Left renal cortex interstitium (tissue), 4 donors: ENCODE results near the gene LRRK1. TPM values are rescaled to one million over a fixed set of nuclear protein-coding genes. Genes with fewer than 3 reads are reported as not detected.

Source experiments
- DNase-seq, 4 donors: peaks; one replicate each; pipeline ENCODE4 v3.0.0-alpha.2; 2013; ENCODE audit warnings: low read depth in 4 of 4, low spot score in 2 of 4, missing footprints in 1 of 4
- polyA plus RNA-seq, 4 donors: library from polyadenylated mRNA; unstranded; fragments of 120-200 nt; gene quantifications; one replicate each; pipeline ENCODE4 v1.2.1, GENCODE V29; 2013; ENCODE audit not compliant: insufficient read length in 4 of 4

The LRRK1 gene, protein sequence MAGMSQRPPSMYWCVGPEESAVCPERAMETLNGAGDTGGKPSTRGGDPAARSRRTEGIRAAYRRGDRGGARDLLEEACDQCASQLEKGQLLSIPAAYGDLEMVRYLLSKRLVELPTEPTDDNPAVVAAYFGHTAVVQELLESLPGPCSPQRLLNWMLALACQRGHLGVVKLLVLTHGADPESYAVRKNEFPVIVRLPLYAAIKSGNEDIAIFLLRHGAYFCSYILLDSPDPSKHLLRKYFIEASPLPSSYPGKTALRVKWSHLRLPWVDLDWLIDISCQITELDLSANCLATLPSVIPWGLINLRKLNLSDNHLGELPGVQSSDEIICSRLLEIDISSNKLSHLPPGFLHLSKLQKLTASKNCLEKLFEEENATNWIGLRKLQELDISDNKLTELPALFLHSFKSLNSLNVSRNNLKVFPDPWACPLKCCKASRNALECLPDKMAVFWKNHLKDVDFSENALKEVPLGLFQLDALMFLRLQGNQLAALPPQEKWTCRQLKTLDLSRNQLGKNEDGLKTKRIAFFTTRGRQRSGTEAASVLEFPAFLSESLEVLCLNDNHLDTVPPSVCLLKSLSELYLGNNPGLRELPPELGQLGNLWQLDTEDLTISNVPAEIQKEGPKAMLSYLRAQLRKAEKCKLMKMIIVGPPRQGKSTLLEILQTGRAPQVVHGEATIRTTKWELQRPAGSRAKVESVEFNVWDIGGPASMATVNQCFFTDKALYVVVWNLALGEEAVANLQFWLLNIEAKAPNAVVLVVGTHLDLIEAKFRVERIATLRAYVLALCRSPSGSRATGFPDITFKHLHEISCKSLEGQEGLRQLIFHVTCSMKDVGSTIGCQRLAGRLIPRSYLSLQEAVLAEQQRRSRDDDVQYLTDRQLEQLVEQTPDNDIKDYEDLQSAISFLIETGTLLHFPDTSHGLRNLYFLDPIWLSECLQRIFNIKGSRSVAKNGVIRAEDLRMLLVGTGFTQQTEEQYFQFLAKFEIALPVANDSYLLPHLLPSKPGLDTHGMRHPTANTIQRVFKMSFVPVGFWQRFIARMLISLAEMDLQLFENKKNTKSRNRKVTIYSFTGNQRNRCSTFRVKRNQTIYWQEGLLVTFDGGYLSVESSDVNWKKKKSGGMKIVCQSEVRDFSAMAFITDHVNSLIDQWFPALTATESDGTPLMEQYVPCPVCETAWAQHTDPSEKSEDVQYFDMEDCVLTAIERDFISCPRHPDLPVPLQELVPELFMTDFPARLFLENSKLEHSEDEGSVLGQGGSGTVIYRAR (N-terminal part only)
- polyA plus RNA-seq: 1 to 10 TPM; 2.9 to 6.2 (median 3.8) TPM

DNA sequence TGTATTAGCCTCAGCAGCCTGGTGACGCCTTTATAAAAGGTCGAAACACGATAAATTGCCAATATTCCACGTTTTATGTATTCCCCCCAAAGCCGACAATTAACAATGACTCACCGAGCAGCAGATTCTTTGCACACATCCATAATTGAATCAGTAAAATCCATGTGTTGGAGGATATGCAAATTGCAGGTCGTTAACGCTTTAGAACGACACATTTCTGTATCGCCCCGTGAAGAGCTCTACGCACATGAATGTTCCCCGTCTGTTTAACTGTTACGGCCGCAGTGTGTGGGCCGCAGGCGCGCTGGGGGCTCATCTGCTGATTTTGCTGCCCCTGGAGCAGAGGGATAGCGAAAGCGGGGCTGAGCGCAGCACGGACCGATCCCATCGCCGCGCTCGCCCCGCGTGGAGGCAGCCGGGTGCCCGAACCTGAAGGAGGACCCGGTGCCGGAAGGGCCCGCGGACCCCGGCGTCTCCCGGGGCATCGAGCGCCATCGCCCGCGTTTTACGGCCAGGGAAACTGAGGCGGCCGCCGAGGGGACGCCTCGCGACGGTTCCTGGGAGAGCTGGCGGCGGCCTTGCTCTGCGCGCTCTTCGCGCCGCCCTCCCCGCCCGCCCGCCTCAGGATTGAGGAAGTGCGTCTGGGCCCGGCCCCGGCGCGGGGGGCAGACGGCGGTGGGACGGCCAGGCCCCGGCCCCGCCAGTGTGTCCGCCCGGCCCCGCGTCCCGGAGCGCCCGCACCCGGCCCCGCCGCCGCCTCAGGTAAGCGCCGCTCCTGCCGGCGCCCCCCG is at the start of gene LRRK1:
LRRK1 (plus strand) TSS at position 668 of the 791 bp plus-strand sequence. CDS start 5,276 bp downstream, outside the sequence.
- DNase-seq: no peak

DNA sequence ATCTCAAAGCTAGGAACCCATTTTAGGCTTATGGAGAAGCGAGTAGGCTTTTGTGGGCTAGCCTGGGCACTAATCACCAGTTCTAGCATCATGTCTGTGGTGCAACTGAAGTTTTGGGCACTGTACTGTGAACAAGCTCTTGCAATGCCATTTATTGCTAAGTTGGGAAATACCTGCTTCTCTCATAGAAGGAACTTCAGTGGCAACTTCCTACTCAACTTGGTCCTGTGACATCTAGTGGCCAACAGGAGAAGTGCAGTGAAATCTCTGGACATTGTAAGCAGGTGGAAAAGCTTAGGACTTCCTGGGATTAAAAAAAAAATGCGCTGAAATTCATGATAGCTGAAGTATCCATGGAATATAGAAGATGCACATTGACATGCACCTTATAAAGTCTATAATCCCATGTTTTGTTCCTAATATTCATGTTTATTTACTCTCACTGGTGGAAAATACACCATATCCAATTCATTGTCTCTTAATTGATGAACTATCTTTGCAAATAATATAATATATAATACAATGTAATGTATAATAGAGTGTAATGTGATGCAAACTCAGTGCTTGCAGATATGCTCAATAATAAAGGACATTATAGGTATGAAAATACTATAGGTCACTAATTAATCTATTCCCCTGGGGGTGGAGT is 46.0 kb upstream of the LRRK1 start:
- DNase-seq: peak in 1 of 4 donors; percentile 76

DNA sequence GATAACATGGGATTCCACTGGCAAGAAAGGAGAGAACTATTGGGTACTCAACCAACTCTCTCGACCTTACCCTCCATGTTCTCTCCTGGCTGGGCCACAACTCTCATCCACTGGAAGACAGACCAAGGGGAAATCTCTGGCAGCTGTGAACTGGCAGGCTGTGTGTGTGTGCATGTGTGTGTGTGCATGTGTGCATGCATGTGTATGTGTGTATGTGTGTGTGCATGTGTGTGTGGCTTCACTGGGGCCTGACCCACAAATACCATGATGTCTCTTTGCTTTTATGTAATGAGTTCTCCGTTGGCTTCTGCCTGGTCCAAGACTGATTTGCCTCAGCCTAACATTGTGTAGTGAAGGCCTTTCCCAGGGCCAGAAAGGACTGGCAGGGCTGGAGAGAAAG is 43.7 kb upstream of the LRRK1 start:
- DNase-seq: no peak

DNA sequence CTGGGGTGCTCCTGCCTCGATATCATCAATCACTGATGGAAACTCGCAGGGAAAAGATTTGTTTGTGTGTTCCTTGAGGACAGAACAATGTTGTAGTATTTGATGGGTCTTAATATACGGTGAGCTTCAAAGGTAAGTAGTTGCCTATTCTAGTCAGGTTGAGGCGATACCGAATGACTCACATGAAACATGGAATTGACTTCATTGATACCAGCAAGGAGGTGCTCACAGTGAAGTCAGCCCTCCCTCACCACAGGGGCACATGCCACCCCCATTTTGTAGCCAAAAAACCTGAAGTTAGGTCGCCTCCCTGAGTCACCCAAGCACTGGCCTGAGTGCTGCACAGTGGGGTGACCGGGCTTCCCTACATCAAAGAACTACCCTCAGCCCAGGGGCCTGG is 43.2 kb upstream of the LRRK1 start:
- DNase-seq: no peak

DNA sequence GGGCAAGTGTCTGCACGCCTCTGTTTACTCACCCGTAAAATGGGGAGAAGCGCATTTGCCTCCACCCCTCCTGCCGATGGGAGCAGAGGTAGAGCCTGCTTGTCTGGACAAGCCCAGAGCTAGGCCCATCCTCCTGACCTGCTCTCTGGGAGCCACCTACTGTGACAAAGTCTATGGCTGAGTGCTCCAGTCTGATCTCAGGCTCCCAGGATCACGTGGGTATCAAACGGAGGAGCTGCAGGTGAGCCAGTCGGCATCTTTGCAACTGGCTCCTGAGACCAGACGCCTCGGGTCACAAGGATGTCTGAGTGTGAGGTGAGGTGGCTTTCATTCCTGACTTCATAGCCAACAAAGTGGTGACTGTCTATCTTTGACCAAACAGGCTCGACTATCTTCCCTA is 41.6 kb upstream of the LRRK1 start:
- DNase-seq: no peak

DNA sequence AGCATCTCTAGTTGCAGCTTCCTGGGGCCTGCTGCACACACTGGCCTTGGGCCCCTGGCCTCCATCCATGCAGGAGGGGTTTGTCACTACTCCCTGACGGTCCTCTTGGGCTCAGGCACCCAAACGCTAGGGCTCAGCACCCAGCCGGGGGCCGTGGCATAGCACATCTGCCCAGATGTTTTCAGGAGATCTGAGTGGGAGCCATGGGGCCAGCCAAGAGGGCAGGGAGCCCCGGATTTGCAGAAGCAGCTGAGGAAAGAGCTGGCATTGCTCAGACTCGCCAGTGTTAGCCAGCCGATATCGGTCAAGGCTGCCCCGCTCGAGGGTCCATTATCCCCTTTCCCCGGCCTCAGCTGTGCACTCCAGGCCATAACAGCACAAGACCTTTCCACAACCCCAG is 41.0 kb upstream of the LRRK1 start:
- no peak for DNase-seq

DNA sequence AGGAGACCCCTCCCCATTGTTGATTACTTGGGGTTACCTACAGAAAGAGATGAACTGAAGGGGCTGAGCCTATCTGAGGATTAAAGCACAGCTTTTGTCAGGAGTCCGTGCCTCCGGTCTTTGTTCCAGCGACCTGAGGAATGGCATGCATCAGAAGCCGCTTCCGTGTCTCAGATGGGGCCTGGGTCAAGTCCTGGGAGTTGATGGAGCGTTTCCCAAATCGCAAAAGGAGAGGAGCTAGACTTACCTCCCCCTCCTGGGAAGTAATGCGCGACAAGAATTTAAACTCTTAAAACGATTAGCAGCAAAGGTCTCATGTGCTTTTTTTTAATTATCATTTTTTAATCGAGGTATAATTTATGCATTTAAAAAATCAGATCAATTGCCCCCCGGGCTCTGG is 40.5 kb upstream of the LRRK1 start:
- DNase-seq: no peak

DNA sequence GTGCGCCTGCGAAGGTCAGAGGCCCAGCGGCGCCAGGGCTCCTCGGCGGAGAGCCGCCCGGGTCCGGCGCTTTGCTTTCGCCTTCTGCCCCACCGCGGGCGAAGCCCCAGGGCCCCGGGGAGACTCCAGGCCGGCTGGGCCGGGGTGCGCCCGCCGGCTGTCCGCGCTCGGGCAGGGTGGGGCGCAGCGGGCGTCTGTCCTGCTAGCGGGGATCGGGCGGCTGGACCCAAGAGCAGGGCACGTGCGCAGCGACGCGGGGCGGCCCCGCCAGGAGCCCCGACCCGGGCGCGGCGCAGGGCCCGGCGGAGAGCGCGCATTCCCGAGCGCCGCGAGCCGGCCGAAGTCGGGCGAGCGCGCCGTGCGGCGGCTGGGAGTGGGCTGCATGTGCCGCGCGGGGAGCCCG is 40.1 kb upstream of the LRRK1 start:
- no peak for DNase-seq

DNA sequence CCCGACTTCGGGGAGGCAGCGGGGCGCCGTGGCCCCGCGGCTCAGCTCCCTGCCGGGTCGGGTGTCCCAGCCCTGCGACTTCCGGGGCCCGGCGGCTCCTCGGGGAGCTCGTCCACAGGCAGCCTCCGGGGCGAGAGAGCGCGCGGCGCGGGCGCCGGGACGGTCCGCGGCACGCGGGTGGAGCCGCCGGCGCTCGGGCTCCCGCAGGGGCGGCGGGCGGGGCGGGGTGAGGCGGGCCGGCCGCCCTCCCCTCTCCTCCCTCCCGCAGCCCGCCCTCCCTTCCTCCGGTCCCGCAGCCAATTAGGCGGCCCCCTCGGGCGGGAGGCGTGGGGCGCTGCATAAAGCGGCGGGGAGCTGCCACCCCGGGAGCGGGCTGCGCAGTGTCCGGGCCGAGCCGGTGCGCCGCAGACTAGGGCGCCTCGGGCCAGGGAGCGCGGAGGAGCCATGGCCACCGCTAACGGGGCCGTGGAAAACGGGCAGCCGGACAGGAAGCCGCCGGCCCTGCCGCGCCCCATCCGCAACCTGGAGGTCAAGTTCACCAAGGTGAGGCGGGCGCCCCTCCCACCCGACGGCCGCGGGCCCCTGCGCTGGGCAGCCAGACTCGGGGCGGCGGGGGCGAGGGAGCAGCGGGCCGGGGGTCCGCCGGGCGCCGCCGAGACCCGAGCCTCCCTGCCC is 39.6 kb upstream of the LRRK1 start, which contains the start of gene ALDH1A3:
ALDH1A3 (plus strand) TSS at position 368 of the 675 bp plus-strand sequence; CDS start at position 445, 77 bp downstream.
- DNase-seq: no peak

DNA sequence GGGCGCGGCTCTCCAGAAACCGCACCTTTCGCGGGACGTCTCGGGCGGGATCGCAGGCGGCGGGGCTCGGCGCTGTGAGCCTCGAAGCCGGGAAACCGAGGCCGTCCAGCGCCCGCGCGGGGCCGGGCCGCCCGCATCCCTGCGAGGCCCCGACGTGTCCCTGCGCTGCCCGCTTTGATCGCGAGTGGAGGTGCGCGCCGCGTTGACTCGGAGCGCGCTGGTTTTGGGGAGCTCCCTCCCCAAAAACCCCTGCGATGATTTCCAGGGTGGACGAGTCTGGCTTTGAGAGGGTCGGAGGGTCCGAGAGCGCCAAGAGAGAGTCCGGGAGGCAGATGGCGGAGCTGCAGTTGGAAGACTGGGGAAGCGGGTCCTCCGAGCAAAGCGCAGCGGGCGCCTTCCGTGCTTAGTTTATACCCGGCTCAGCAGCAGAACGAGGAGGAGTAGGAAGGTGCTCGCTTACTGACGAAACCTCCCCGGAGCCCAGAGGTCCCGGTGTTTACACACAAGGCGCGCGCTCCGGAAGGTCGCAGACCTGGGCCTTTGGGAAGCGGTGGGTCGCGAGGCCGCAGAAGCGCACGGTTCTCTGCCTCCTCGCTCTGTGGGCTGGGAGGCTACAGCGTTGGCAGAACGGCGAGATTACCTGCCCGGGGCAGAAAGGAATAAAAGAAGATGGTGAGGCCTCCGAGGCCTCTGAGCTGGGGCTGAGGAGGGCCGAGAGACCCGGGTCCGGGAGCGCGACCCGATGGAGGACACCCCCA is 38.8 kb upstream of the LRRK1 start:
- no peak for DNase-seq

DNA sequence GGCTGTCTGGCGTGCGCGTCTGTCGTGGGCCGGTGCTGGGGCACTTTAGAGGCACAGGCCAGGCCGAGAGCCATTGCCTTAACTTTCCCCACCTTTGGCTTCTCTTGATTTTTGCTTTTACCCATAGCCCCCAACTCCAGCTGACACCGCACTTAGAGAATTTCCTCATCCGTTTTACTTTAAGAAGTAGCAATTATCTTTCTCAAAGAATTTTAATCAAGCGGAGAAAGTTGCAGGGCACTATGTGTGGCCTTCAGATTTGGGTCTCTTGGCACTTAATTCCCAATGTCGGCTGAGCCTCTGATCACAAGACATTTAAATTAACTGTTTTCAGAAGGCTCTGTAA is 38.3 kb upstream of the LRRK1 start:
- no peak for DNase-seq

DNA sequence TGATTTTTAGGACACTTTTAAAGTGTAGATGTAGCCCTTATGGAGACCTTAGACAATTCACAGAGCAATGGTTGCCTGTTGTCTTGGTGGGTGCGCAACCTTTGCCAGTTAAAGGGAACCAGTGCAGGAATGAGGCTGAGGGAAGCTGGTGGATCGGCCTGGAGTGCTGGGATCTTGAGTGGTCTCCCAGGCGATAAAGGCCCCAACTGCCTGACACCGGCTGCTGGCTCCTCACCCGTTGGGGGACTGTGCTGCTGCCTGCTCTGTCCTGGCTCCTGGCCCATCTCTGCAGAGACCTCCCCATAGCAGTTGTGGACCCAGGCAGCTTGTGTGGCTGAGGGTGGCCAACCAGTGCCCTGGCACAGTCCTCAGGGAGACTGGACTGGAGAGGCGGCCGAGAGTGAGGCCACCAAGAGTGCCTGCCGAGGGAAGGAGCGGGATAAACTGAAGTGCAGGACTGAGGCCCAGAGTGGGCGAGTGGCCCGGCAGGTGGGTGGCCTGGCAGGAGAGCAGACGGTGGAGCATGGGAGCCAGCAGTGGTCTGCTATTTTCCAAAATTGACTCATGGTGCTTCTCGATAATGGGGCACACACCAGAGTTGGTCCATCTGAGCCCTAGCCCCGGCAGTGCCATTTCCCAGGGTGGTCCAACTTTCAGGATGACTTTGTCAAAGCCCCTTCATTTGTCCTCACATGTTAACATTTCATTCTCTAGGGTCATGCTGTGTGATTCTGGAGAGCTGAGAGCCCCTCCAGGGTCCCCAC is 37.4 kb upstream of the LRRK1 start:
- DNase-seq: no peak

DNA sequence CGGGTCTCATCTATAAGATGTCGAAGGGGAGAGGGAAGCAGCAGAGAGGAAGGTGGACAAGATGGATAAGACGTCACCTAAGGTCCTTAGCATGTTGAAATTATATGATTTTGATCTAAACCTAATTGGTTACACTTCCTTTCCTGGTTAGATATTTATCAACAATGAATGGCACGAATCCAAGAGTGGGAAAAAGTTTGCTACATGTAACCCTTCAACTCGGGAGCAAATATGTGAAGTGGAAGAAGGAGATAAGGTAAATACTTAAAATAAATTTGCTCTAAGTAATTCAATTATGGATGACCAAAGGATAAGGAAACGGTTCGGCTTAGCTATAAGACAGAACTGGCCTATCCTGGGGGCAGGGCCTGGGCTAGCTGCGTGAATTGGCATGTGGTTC is 34.0 kb upstream of the LRRK1 start:
- DNase-seq: no peak

DNA sequence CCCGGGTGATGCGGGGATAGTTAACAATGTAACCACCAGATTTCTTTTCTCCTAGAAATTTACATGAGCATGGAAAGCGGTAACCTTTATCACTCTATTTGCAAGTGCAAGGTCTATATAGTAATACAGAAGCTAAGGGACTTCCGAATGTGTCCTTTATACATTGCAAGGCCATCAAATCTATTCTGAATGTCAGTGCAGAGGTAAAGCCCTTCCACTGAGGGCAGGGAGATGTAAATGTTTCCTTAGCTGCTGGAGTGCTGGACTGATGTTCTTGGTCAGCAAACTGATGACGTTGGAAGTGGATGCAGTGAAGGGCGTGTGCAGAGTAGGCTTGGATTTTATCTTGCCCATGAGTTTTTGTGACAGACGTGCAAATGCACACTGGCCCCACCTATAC is 33.3 kb upstream of the LRRK1 start:
- DNase-seq: no peak

DNA sequence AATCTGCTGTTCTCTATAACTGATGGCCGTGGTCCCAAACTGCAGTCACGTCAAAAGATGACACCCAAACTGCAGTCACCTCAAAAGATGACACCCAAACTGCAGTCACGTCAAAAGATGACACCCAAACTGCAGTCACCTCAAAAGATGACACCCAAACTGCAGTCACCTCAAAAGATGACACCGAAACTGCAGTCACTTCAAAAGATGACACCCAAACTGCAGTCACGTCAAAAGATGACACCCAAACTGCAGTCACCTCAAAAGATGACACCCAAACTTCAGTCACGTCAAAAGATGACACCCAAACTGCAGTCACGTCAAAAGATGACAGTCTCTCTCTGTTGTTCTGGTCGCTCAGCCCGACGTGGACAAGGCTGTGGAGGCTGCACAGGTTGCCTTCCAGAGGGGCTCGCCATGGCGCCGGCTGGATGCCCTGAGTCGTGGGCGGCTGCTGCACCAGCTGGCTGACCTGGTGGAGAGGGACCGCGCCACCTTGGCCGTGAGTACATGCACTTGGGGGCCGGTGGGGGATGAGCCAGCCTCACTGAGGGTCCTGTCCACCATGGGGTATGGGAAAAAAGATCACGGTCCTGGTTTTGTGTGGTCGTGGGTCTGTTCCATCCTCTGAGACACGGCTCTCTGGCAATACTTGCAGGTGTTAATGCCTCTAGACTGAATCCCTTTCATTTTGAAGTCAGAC is 31.8 kb upstream of the LRRK1 start:
- DNase-seq: no peak

DNA sequence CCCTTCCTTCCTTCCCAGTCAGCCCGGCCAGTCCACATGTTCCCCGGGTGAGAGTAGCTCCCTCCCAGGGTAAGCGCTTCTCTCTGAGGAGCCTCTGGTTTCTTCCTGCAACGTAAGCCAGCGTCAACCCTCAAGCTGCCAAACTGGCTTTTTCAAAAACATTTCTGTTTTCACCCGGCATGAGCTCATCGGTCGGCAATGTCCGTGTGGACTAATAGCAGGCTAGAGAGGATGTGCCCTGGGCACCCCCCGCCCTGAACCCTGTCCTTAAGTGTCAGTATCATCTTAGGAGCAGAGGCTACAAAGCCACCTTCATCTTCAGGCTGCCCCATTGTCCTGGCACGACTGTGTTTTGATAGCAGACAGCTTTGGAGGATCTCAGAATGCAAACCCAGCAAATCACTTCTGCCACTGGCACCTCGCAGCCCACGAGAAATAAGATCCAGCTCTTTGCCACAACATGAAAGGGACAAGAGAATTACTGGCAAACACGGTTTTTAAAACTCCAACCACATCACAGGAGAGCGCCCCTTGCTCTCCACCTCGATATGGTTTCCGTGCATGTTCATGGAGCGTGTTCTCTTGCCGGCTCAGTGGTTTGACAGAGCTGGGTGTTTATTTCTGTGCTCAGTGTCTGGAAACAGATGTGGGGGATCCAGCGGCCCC is 29.6 kb upstream of the LRRK1 start:
- no peak for DNase-seq
